HG02852 (cell line): ENCODE results near the gene SESTD1.

Source experiments
- ATAC-seq: cut with Tn5 transposase; IDR thresholded peaks from one replicate; pipeline ENCODE4 v1.9.1; 2021; ENCODE audit warnings: mild to moderate bottlenecking, moderate library complexity; ENCODE audit not compliant: unreplicated experiment

Gene SESTD1, protein sequence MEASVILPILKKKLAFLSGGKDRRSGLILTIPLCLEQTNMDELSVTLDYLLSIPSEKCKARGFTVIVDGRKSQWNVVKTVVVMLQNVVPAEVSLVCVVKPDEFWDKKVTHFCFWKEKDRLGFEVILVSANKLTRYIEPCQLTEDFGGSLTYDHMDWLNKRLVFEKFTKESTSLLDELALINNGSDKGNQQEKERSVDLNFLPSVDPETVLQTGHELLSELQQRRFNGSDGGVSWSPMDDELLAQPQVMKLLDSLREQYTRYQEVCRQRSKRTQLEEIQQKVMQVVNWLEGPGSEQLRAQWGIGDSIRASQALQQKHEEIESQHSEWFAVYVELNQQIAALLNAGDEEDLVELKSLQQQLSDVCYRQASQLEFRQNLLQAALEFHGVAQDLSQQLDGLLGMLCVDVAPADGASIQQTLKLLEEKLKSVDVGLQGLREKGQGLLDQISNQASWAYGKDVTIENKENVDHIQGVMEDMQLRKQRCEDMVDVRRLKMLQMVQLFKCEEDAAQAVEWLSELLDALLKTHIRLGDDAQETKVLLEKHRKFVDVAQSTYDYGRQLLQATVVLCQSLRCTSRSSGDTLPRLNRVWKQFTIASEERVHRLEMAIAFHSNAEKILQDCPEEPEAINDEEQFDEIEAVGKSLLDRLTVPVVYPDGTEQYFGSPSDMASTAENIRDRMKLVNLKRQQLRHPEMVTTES

DNA sequence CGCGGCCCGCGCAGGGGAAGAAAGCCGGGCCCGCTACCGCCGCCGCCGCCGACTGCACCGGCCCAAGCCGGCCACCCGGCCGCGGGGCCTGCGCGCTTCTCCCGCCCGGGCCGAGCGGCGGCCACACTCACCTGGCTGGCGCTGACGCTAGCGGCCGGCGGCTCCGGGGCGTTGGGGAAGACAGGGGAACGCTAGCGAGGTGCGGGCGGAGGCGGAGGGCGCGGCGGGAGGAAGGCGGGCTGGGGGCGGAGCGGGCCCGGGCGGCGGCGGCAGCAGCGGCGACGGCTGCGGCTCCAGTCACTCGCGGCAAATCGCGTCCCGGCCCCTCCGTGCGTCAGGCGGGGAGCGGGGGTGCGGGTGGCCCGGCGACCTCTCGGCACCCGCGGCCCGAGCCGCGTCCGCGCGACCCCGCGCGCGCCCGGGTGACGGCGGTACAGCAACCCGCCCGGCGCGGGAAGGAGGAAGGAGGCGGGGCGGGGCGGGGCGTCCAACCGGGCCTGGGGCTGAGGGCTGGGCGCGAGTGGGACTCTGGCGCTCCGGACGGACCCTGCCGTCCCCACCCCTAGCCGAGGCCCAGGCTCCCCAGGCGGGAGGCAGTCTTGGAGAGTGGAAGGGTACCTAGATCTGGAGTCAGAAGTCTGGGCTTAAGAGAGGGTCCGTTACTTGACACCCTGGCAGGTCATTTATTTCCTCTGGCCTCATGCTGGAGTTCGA lies at the start of gene SESTD1:
TSS of gene SESTD1 (minus strand) at position 465 of the 714 bp plus-strand sequence. CDS start 72,991 bp downstream, outside the sequence.
- ATAC-seq, result peak; percentile 60

DNA sequence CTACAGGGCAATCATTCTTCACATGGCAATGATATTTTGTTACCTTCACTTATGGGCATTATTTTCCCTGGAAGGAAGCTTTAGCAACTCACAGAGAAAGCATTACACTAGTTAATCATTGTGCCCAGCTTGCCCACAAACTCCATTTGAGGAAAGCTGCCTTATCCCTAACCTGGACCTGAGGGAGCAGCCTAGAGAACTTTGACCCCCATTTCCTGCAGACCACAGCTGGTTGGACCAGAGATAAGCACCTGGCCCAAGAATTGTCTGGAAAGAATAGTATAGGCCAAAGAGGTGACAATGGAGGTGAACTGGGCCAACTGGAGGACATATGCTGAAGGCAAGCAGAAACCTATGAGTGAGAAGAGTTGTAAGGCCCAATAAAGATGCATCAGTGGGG lies 48.4 kb upstream of the SESTD1 start:
- no peak for ATAC-seq

DNA sequence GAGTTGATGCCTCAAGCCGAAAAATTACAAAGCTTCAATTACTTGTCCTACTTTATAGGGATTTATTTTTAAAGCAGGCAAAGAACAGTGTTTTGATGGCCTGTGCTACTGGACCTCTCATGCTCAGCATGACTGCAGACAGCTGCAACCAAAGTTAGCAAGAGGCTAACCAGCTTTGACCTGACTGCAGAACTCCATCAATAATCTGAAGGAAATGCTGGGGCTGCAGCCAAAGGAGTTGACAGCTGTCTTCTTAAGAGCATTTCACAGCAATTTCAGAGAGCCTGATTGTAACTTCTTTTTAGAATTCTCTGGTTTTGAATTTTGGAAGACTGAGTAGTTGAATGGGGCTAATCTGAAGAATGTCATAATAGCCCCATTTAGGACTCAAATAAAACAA lies 46.5 kb upstream of the SESTD1 start:
- no peak for ATAC-seq

DNA sequence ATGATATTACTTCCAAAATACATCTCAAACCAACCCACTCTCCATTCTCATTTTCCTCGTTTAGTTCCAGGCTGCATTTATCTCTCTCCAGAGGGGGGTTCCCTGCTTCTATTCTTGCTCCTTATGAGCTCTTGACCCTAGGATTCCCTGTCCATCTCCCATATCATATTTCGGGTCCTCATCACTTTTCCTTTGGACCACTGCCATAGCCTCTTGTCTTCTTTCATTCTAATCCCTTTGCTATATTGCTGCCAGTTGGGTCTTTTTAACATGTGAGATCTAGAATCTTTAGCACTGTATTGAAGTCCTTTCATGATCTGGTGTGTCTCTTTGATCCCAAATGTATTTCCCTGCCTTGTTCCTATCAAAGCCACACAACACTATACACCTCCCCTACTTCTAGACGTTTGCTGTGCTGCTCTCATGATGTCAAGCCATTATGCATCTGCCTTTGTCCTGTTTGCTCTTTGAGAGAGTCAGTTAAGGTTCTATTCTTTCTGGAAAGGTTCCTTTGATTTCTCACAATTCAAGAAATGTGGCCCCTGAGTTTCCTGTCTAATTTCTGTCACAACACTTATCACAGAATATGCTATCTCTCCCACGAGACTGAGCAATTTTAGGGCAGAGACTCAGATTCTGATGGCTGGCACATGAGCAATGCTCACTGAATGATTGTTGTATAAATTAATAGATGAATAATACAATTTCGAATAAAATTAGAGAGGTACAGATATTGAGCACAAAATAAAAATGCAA lies 43.2 kb upstream of the SESTD1 start:
- ATAC-seq, result no peak

DNA sequence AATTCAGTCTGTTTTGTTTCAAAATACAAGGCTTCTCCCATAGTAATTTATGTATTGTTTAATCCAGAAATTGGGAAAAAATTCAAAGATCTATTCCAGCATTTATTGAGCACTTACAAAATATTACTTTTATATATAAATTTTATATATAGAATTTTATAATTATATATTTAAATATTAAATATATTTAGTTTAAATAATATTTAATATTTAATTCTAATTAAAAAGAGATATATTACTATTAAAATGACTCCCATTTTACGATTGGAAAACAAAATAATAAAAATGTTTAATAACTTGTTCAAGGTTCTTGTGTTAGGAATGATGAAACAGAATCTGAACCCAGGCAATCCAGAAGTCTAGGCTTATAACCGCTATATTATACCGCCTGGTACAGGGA lies 40.5 kb upstream of the SESTD1 start:
- ATAC-seq, result no peak

DNA sequence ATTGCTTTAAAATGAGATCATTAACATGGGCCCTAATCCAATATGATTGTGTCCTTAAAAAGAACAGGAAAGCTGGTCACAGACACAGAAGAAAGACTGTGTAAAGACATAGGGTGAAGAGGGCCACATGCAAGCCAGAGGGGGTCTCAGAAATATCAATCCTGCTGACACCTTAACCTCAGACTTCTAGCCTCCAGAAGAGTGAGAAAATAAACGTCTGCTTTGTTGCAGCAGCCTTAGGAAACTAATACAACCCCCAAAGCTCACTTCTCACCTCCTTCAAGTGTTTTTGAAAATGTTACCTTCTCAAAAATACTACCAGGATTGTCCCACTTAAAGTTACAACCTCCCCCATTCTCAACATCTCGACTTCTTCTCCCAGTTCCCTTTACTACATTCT lies 39.8 kb upstream of the SESTD1 start:
- ATAC-seq, result no peak

DNA sequence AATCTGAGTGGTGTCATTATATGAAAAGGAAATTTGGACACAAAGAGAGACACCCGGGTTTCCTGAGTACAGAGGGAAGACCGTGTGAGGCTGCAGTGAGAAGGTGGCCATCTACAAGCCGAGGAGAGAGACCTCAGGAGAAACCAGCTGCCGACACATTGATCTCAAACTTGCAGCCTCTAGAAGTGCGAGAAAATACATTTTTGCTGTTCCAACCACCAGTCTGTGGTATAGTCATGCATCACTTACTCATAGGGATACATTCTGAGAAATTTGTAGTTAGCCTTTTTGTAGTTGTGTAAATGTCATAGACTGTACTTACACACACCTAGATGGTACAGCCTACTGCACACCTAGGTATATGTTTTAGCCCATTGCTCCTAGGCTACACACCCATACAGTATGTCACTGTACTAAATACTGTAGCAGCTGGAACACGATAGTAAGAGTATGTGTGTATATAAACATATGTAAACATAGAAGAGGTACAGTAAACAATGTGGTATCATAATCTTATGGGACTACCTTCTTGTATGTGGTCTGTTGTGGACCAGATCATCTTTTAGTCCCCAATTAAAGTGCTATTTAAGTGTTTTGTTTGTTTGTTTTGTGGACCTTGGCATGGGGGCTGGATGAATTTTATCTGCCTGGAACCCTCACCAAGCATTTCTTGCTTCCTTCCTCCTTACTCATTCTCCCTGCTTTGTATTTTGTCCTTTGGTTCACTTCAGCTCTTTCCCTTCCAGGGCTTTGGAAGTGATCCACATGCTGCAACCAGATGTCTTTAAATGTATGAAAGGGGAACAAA lies 38.3 kb upstream of the SESTD1 start:
- no peak for ATAC-seq

DNA sequence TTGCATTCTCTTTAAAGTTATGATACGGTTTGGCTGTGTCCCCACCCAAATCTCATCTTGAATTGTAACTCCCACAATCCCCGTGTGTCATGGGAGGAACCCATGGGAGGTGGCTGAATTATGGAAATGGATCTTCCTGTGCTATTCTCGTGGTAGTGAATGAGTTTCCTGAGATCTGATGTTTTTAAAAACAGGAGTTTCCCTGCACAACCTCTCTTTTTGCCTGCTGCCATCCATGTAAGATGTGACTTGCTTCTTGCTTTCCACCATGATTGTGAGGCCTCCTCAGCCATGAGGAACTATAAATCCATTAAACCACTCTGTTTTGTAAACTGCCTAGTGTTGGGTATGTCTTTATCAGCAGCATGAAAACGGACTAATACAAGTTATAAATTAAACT lies 37.5 kb upstream of the SESTD1 start:
- ATAC-seq, result no peak

DNA sequence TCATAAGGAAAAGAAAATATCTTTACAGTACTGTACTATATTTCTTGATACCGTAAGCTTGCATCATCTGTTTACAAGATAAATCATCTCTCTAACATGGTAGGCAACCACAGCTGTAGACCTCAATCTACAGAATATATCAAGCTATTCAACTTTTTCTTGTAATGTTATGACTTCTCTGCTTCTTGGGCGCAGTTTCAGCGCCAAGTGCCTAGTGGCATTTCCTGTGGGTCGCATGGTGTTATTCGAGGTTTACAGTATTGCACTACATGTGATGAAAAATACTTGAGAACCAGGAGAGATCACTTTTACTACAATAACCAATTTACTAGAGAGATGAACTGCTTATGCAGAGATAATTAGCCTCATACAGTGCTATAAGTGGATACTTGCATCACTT lies 34.0 kb upstream of the SESTD1 start:
- ATAC-seq, result no peak

DNA sequence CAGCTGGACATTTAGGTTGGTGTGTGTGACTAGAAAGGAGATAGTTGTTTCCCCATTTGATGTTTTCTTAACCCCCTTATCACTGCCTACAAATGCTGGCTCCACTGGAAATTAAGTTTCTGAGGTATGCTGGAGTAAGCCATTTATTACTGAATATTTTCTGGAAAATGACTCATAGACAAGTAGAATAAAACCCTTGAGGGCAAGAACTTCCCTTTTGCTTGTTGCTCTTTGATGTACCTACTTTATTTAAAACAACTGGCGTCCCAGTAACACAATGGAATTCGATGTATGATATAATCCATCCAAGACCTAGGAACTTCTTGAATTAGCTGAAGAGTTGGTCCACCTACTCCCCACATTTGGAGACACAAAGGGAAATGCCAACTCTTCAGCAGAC lies 33.3 kb upstream of the SESTD1 start:
- ATAC-seq, result no peak

DNA sequence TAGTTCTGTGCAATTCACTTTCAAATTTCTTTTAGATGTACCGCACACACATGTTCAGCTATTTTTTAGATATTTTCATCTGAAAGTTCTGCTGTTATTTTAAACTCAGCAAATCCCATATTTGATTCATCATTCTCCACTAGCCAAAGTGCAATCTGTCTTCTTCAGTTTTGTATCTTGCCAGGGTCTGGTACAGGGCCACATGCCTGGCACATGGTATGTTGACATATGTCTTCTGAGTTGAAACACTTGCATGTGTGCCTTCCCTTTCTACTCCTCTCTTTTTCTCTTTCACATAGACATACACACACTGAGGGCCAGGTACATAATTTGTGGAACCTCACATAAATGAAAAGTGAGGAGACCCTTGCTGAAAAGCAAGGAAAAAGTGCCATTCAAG lies 25.7 kb upstream of the SESTD1 start:
- no peak for ATAC-seq

DNA sequence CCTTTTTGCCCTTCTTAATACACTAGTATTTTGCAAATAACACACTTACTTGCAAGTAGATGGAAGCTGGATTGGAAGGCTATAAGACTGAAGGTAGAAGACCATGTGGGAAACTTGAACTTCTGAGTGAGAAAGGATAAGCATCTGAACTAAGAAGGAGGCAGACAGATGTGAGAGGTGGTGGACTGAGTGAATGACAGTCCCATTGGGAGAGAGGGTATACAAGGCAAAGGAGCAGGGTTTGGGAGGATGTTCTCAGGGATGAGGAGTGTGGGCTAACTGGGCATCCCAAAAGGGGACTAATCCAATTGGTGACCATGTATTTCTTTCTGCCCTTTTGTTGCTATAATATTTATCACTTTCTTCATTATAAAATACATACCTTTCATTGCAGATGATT lies 20.4 kb upstream of the SESTD1 start:
- no peak for ATAC-seq

DNA sequence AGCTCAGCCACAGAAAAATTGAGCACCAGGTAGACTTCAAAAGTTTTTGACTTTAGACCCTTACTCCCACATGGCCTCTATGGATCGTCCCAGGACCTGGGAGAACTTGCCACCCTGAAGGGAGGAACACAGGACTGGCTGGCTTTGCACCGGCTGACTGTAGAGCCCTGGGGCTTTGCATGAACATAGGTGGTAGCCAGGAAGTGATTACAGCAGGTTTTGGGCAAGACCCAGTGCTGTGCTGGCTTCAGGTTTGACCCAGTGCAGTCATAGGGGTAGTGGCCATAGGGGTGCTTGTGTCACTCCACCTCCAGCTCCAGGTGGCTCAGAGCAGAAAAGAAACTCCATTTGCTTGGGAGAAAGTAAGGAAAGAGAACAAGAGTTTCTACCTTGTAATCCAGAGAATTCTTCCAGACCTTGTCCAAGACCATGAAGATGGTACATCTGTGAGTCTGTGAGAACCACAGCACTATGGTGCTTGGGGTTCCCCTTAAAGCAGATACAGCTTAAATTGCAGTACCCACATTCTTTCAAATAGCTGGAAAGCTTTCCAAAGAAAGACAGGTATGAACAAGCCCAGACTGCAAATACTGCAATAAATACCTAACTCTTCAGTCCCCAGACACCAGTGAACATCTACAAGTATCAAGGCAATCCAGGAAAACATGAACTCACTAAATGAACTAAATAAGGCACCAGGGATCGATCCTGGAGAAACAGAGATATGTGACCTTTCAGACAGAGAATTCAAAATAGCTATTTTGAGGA lies 13.0 kb upstream of the SESTD1 start:
- no peak for ATAC-seq

DNA sequence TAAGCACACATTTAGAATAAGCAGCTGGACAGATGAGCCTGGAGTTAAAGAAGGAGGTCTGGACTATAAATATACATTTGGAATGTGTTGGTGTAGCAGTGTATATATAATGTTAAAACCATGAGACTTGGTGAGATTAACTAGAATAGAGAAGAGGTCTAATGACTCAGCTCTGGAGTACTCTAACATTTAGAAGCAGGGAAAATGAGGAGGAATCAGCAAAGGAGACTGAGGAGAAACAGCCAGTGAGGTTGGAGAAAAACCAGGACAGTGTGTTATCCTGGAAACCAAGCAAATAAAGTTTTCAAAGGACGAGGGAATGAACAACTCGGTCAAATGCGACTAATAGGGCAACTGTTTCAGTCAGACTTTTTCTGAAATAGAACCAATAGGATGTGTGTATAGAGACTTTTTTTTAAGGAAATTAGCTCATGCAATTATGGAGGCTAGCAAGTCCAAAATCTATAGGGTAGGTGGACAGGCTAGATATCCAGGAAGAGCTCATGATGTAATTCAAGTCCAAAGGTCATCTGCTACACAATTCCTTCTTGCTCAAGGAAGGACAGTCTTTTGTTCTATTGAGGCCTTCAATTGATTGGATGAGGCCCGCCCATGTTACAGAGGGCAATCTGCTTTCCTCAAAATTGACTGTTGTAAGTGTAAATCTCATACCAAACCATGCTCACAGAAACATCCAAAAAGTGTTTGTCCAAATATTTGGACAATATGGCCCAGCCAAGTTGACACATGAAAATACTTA lies 10.8 kb upstream of the SESTD1 start:
- no peak for ATAC-seq

DNA sequence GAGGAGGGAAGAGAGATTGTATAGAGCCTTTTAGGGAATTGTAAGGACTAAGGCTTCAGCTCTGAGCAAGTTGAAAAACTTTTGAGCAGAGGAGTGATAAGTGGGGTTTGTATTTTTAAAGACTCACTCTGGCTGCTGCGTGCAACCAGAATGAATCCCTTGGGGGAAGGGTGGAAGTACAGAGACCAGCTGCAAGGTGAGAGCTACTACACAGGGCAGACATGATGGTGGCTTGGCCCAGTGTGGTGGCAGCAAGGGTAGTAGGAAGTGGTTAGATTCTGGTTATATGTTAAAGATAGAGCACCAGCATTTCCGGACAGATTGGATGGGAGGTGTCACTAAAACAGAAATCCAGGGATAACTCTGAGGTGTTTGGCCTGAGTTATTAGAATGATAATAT lies 10.1 kb upstream of the SESTD1 start:
- peak; percentile 89 for ATAC-seq

DNA sequence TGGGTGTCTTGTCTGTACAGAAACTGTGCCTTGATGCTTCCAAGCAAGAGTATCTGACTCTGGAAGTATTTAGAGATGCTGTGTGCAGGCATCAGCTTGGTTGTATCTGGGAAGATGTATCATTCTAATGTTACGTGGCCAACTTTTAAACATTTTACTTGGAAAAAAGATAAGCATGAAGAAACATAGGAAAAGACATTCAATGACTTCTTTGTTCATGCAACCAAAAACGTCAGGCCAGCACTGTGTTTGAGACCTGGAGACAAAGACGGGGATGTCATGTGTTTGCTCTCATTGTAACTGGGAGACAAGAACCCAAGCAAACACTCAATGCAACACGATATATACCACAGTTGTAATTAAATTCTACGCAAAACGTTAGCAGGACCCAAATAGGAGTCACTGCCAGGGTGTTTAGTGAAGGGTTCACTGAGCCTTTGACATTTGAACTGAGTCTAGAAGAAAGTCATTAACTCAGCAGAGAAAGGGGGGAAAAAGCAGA lies 8.9 kb upstream of the SESTD1 start:
- no peak for ATAC-seq

DNA sequence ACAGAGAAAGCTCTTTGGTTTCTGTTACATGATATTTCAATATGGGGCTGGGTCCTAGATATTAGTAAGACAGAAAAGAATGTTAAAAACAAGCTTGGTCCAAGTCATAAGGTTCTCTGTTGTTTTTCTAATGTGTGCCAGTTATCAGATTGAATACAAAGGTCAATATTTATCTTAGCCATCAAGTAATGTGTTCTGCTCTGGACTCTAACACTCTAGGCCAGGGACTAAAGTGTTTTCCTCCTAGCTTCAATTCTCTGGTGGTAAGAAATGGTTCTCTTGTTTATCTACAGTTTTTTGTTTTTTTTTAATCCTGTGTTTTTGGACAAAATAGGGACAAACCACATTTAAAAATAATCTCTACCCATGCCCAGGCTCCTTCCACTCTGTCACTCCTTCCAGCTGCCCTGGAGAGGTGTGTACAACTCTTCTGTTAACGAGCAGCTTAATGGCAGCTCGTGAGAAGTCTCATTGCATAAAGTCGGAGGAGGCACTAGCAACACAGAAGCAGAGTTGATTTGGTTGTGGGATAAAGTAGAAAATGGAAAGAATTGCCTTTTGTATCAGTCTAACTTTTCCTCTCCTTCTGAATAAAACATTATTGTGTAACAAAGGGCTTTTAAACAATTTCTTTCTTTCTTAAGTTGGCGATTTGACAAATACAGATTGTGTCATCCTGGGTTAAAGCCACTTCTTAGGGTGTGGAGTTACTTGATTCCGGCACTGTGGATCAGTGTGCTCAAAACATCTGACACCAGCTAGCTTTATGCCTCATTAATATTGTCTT lies 8.0 kb upstream of the SESTD1 start:
- ATAC-seq, result no peak

DNA sequence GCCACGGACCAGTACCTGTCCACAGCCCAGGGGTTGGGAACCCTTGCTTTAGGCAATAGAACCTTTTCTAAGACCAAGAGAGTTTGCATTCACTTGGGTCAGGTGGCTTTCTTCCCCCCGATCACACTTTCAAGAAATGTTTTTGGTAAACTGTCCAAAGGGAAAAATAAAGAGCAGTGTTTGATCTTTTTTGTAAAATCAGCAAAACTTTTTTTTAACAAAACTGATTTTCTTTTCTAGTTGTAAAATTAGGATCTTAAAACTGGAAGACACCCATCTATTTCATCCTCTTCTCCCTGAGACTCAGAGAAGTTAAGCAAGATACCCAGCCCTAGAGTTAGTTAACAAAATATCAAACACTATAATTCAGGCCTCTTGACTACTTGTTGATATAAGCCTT lies 6.1 kb upstream of the SESTD1 start:
- ATAC-seq, result no peak
